Testis (tissue), 2 donors: ENCODE measurements around the gene ZBTB7A.

ENCODE experiments used
- CTCF ChIP-seq, 3 experiments: fragments of 450-650 bp in 2 of 3; fragments of 200-600 bp in 1 of 3; sonication (generic) in 1 of 3; IDR thresholded peaks; one replicate each; pipeline ENCODE4 v1.5.1; 2016 to 2019; ENCODE audit warnings: antibody characterized with exemption in 3 of 3, mild to moderate bottlenecking in 2 of 3, moderate library complexity in 1 of 3
- POLR2A ChIP-seq: fragments of 450-650 bp; IDR thresholded peaks from one replicate; pipeline ENCODE4 v1.6.1; 2017; ENCODE audit warnings: antibody characterized with exemption, mild to moderate bottlenecking, moderate library complexity

- TF ChIP-seq CTCF (IDR thresholded peaks at IDR 0.05) = no peak
- no peak for TF ChIP-seq POLR2A
These were observed 1.6 kb upstream of the ZBTB7A start for GRCh38 chr19:4068047-4068966.
